K562 (cell line): ENCODE results near the gene MMP15. TPM values are rescaled to one million over a fixed set of nuclear protein-coding genes. Genes with fewer than 3 reads are reported as not detected.
A peak's percentile ranks its signal among the peaks of the same experiment; 100 is the strongest.

Experiments used
- AFF1 ChIP-seq, 2 experiments: fragments of 450-650 bp; IDR thresholded peaks; 2 replicates each; pipeline ENCODE4 v1.6.1; 2018; ENCODE audit warnings: mild to moderate bottlenecking in 2 of 2, low read depth in 1 of 2; ENCODE audit not compliant: partially characterized antibody in 2 of 2
- BRD4 ChIP-seq: fragments of 200-600 bp; sonication (generic); IDR thresholded peaks from 2 replicates; pipeline ENCODE4 v1.6.1; 2017; ENCODE audit warnings: inconsistent platforms
- CCNT2 ChIP-seq: IDR thresholded peaks from 2 replicates; pipeline ENCODE4 v1.6.1; 2011; ENCODE audit warnings: borderline replicate concordance, low read depth, mild to moderate bottlenecking, moderate library complexity, mixed read lengths, low read length; ENCODE audit not compliant: insufficient read length; ENCODE audit errors: extremely low read depth
- CREB3 ChIP-seq: fragments of 450-650 bp; conservative IDR thresholded peaks from 2 replicates; pipeline ENCODE4 v1.6.1; 2016; ENCODE audit warnings: missing genetic modification characterization, low read depth, mild to moderate bottlenecking, missing compliant biosample characterization, moderate library complexity
- GABPB2 ChIP-seq: fragments of 250-450 bp; sonication (Bioruptor Pico); conservative IDR thresholded peaks from 2 replicates; pipeline ENCODE4 v1.5.1; 2021; ENCODE audit warnings: mild to moderate bottlenecking
- HMG20A ChIP-seq: fragments of 450-650 bp; formaldehyde crosslinking; conservative IDR thresholded peaks from 2 replicates; pipeline ENCODE4 v1.4.0; 2020; ENCODE audit warnings: mild to moderate bottlenecking, mixed read lengths
- NR2C1 ChIP-seq, 2 experiments: fragments of 450-650 bp; IDR thresholded peaks; 2 replicates each; pipeline ENCODE4 v1.6.1; 2017; ENCODE audit warnings: mild to moderate bottlenecking in 2 of 2, antibody characterized with exemption in 1 of 2, inconsistent platforms in 1 of 2, missing compliant biosample characterization in 1 of 2, missing genetic modification characterization in 1 of 2
- RB1 ChIP-seq: fragments of 450-650 bp; IDR thresholded peaks from 2 replicates; pipeline ENCODE4 v1.6.1; 2017; ENCODE audit warnings: low read depth, mild to moderate bottlenecking
- REST ChIP-seq, 2 experiments: fragments of 450-650 bp; formaldehyde crosslinking in 1 of 2; IDR thresholded peaks; 2 replicates each; pipeline versions ENCODE4 v1.4.0 to v1.6.1; 2014 to 2020; ENCODE audit warnings: mild to moderate bottlenecking in 2 of 2, borderline replicate concordance in 1 of 2, low read depth in 1 of 2
- SIN3A ChIP-seq, 2 experiments: fragments of 150-350 bp in 1 of 2; IDR thresholded peaks; 2 replicates each; pipeline ENCODE4 v1.6.1; 2011 to 2016; ENCODE audit warnings: borderline replicate concordance in 2 of 2, low read depth in 2 of 2, low read length in 2 of 2, mild to moderate bottlenecking in 2 of 2, moderate library complexity in 2 of 2; ENCODE audit not compliant: control insufficient read depth in 1 of 2
- ZFX ChIP-seq: sonication (generic); formaldehyde crosslinking; IDR thresholded peaks from 2 replicates; pipeline ENCODE4 v1.8.0; 2022; ENCODE audit warnings: mild to moderate bottlenecking, missing genetic modification reagents, moderate library complexity
- ZKSCAN8 ChIP-seq: fragments of 200-800 bp; sonication (Bioruptor generic); IDR thresholded peaks from 2 replicates; pipeline ENCODE4 v1.6.1; 2016; ENCODE audit warnings: missing genetic modification characterization, missing compliant biosample characterization
- polyA plus RNA-seq, 8 experiments: library from polyadenylated mRNA; depleted of rRNA in 4 of 8; stranded (reverse) in 5 of 8; unstranded in 3 of 8; fragments of >200 nt; fragmentation: Nextera tagmentation in 2 of 8; fragmentation: Illumina TruSeq in 1 of 8; extraction: Ambion mirVana in 2 of 8; extraction: Trizol in 1 of 8; gene quantifications; 2 replicates each; pipeline versions ENCODE4 v1.2.1 to v1.2.3, GENCODE V29; 2011 to 2014; ENCODE audit warnings: inconsistent platforms in 1 of 8, missing spikeins in 1 of 8
- total RNA-seq, 7 experiments: library from RNA; depleted of rRNA in 6 of 7; stranded (reverse); fragments of >200 nt in 6 of 7; fragmentation: Illumina TruSeq in 2 of 7; extraction: Trizol in 2 of 7; gene quantifications; 2 replicates each; pipeline versions ENCODE4 v1.2.1 to v1.2.3, GENCODE V29; 2011 to 2021; ENCODE audit warnings: low replicate concordance in 1 of 7

The MMP15 gene
- total and polyA plus RNA-seq, 9 of the 15 experiments (the other 6 are each of a cell fraction or from before 2014, with no cell fraction given), result 0.01 to 20.4 (median 5.5) TPM

- TF ChIP-seq HMG20A (CRISPR knock-in tag), result no peak
- TF ChIP-seq CCNT2, result peak; percentile 61
- no peak for TF ChIP-seq CREB3
- TF ChIP-seq NR2C1 (IDR thresholded peaks at IDR 0.05), result no peak
- 0 out of 2 replicates have a peak, but pooled peaks have one; percentile 11 for TF ChIP-seq NR2C1 (tag; IDR thresholded peaks at IDR 0.05)
- peak; percentile 70 for TF ChIP-seq RB1
- no peak for TF ChIP-seq ZKSCAN8 (CRISPR knock-in tag)
- no peak for TF ChIP-seq AFF1 (IDR thresholded peaks at IDR 0.05; ENCODE audit: low read depth in 1 of 2, partially characterized antibody in 2 of 2)
- no peak for TF ChIP-seq GABPB2 (CRISPR knock-in tag)
- 0 out of 2 replicates have a peak, but pooled peaks have one; percentile 14 for TF ChIP-seq REST (IDR thresholded peaks at IDR 0.05; ENCODE audit: borderline replicate concordance)
- no peak for TF ChIP-seq REST (CRISPR knock-in tag; IDR thresholded peaks at IDR 0.05; ENCODE audit: low read depth)
- TF ChIP-seq BRD4, result no peak
- TF ChIP-seq SIN3A (IDR thresholded peaks at IDR 0.05; ENCODE audit: borderline replicate concordance in 2 of 2, control insufficient read depth in 1 of 2, low read depth in 2 of 2, low read length in 2 of 2), result peak; percentile 43 to 53; a peak in 1 of 4 replicates
- TF ChIP-seq ZFX, result no peak
These were observed at the start of gene MMP15 (continued) for GRCh38 chr16:58025351-58026138.
